Measurements from ENCODE around the gene OLIG3.

GRCh38 chr6:137471497-137471896 lies 22.7 kb downstream of the OLIG3 start:
- no peak for TF ChIP-seq GMEB1 (CRISPR knock-in tag; IDR thresholded peaks at IDR 0.05; ENCODE audit: borderline replicate concordance)
- TF ChIP-seq POLR2A (IDR thresholded peaks at IDR 0.05; ENCODE audit: insufficient read depth in 1 of 2, low read depth in 2 of 2, low read length in 2 of 2): no peak
- TF ChIP-seq KLF11 (CRISPR knock-in tag; IDR thresholded peaks at IDR 0.05): no peak
- no peak for TF ChIP-seq CTCF (CRISPR knock-in tag; IDR thresholded peaks at IDR 0.05)
- TF ChIP-seq MXI1 (IDR thresholded peaks at IDR 0.05; ENCODE audit: borderline replicate concordance, low read depth, low read length): no peak
- TF ChIP-seq MEIS1 (CRISPR knock-in tag; IDR thresholded peaks at IDR 0.05; ENCODE audit: borderline replicate concordance): no peak
- no peak for TF ChIP-seq PBX3 (CRISPR knock-in tag; IDR thresholded peaks at IDR 0.05; ENCODE audit: borderline replicate concordance)

Data from HepG2 (cell line).